H1 (cell line): ENCODE results near the gene SLX9. TPM values are rescaled to one million over a fixed set of nuclear protein-coding genes. Genes with fewer than 3 reads are reported as not detected.

Experiments
- CTCF ChIA-PET: fragments of 300-600 bp; sonication (Branson Sonifier 250); formaldehyde crosslinking; loops from one replicate; lab custom pipeline; 2021; ENCODE audit not compliant: partially characterized antibody; lab: Charles Lee
- POLR2A ChIA-PET: fragments of 300-600 bp; sonication (Branson Sonifier 250); formaldehyde crosslinking; loops from one replicate; lab custom pipeline; 2021; ENCODE audit warnings: inconsistent platforms; ENCODE audit not compliant: partially characterized antibody; lab: Charles Lee
- DNase-seq, 2 experiments: peaks; one replicate each; pipeline versions ENCODE4 v3.0.0 to v3.0.0-alpha.2; 2010 to 2022; ENCODE audit warnings: low spot score in 2 of 2, low read depth in 1 of 2, mixed read lengths in 1 of 2
- FAIRE-seq: peaks from 2 replicates; lab custom pipeline; 2011; peaks lifted over from hg19 to GRCh38; lab: Jason Lieb, UNC
- H2AFZ ChIP-seq: 2 replicates; pipeline ENCODE4 v1.8.1; 2012; ENCODE audit warnings: low read length, inconsistent platforms
- H2AK5ac ChIP-seq: 2 replicates; pipeline ENCODE4 v1.6.1; 2013; ENCODE audit warnings: low read depth, low read length
- H2BK120ac ChIP-seq: replicated peaks from 2 replicates; pipeline ENCODE3; 2013; ENCODE audit warnings: low read depth, low read length, inconsistent platforms
- H2BK12ac ChIP-seq: 2 replicates; pipeline ENCODE4 v1.6.1; 2013; ENCODE audit warnings: low read depth, low read length
- H2BK15ac ChIP-seq: 2 replicates; pipeline ENCODE4 v1.6.1; 2013; ENCODE audit warnings: low read length
- H2BK20ac ChIP-seq: 2 replicates; pipeline ENCODE4 v1.6.1; 2013; ENCODE audit warnings: low read length
- H2BK5ac ChIP-seq: 2 replicates; pipeline ENCODE4 v1.6.1; 2013; ENCODE audit warnings: low read depth, low read length
- H3K14ac ChIP-seq: 2 replicates; pipeline ENCODE4 v1.6.1; 2013; ENCODE audit warnings: inconsistent platforms; ENCODE audit not compliant: insufficient read length
- H3K18ac ChIP-seq: 2 replicates; pipeline ENCODE4 v1.6.1; 2013; ENCODE audit warnings: low read length; ENCODE audit errors: extremely low read depth
- H3K23ac ChIP-seq: 2 replicates; pipeline ENCODE4 v1.6.1; 2013; ENCODE audit warnings: inconsistent platforms; ENCODE audit not compliant: insufficient read length
- H3K23me2 ChIP-seq: 2 replicates; pipeline ENCODE4 v1.6.1; 2013; ENCODE audit warnings: low read depth, low read length
- H3K27ac ChIP-seq: 2 replicates; pipeline ENCODE4 v1.6.1; 2011; ENCODE audit warnings: low read depth, low read length, inconsistent platforms
- H3K27me3 ChIP-seq, 4 experiments: replicated peaks in 1 of 4; 1 replicate in 1 of 4; 2 replicates in 3 of 4; pipeline versions ENCODE4 v1.6.1 to v1.8.1; 2011 to 2013; ENCODE audit warnings: low read length in 3 of 4, mild to moderate bottlenecking in 3 of 4, inconsistent platforms in 2 of 4, mixed read lengths in 2 of 4, moderate library complexity in 1 of 4; ENCODE audit not compliant: control insufficient read depth in 3 of 4, insufficient read depth in 3 of 4; ENCODE audit errors: extremely low read depth in 1 of 4
- H3K36me3 ChIP-seq, 4 experiments: 2 replicates each; pipeline versions ENCODE4 v1.6.1 to v1.8.1; 2011 to 2013; ENCODE audit warnings: mild to moderate bottlenecking in 4 of 4, low read length in 3 of 4, moderate library complexity in 2 of 4, control low read depth in 1 of 4, inconsistent platforms in 1 of 4; ENCODE audit not compliant: insufficient read depth in 4 of 4, control insufficient read depth in 2 of 4
- H3K4ac ChIP-seq: replicated peaks from 2 replicates; pipeline ENCODE3; 2013; ENCODE audit warnings: low read length, low read depth, mixed read lengths, inconsistent platforms; ENCODE audit not compliant: insufficient read length
- H3K4me1 ChIP-seq, 4 experiments: replicated peaks in 1 of 4; 1 replicate in 1 of 4; 2 replicates in 3 of 4; pipeline versions ENCODE4 v1.6.1 to v1.8.1; 2011 to 2013; ENCODE audit warnings: low read length in 3 of 4, inconsistent platforms in 2 of 4, mixed read lengths in 1 of 4; ENCODE audit not compliant: insufficient read depth in 4 of 4, control insufficient read depth in 3 of 4
- H3K4me2 ChIP-seq, 2 experiments: 2 replicates each; pipeline versions ENCODE4 v1.6.1 to v1.8.1; 2011 to 2013; ENCODE audit warnings: low read depth in 2 of 2, low read length in 2 of 2, control low read depth in 1 of 2, inconsistent platforms in 1 of 2, mild to moderate bottlenecking in 1 of 2; ENCODE audit not compliant: insufficient read depth in 1 of 2
- H3K4me3 ChIP-seq, 4 experiments: fragments of 200-600, 300-600 bp in 1 of 4; sonication (generic), shearing (Covaris generic), sonication (Bioruptor Twin) in 1 of 4; 2 replicates each; pipeline versions ENCODE4 v1.5.1 to v1.8.1; 2011 to 2016; ENCODE audit warnings: low read length in 4 of 4, low read depth in 3 of 4, control low read depth in 2 of 4, inconsistent platforms in 2 of 4, mild to moderate bottlenecking in 2 of 4, mixed read lengths in 1 of 4, moderate library complexity in 1 of 4; ENCODE audit not compliant: insufficient read depth in 2 of 4; ENCODE audit errors: extremely low read depth in 1 of 4
- H3K56ac ChIP-seq: replicated peaks from 2 replicates; pipeline ENCODE3; 2013; ENCODE audit warnings: low read depth, mild to moderate bottlenecking, mixed read lengths, low read length, inconsistent platforms; ENCODE audit not compliant: insufficient read length
- H3K79me1 ChIP-seq: 2 replicates; pipeline ENCODE4 v1.6.1; 2013; ENCODE audit warnings: low read depth, low read length, control low read depth
- H3K79me2 ChIP-seq, 2 experiments: 2 replicates each; pipeline versions ENCODE4 v1.6.1 to v1.8.1; 2012 to 2013; ENCODE audit warnings: low read length in 2 of 2, mild to moderate bottlenecking in 2 of 2, inconsistent platforms in 1 of 2; ENCODE audit not compliant: insufficient read depth in 2 of 2, control insufficient read depth in 1 of 2
- H3K9ac ChIP-seq, 4 experiments: replicated peaks in 1 of 4; 1 replicate in 1 of 4; 2 replicates in 3 of 4; pipeline versions ENCODE4 v1.6.1 to v1.8.1; 2011 to 2013; ENCODE audit warnings: low read depth in 3 of 4, low read length in 3 of 4, control low read depth in 2 of 4, mild to moderate bottlenecking in 2 of 4, moderate library complexity in 2 of 4, inconsistent platforms in 1 of 4; ENCODE audit errors: extremely low read depth in 1 of 4
- H3K9me3 ChIP-seq, 2 experiments: 2 replicates each; pipeline versions ENCODE4 v1.6.1 to v1.8.1; 2012 to 2013; ENCODE audit warnings: mild to moderate bottlenecking in 2 of 2, moderate library complexity in 2 of 2, control low read depth in 1 of 2, inconsistent platforms in 1 of 2, low read depth in 1 of 2, low read length in 1 of 2, mixed read lengths in 1 of 2; ENCODE audit not compliant: insufficient read depth in 2 of 2
- H4K20me1 ChIP-seq, 2 experiments: replicated peaks in 1 of 2; 2 replicates each; pipeline versions ENCODE3 to v1.8.1; 2011 to 2013; ENCODE audit warnings: inconsistent platforms in 2 of 2, low read length in 2 of 2, mild to moderate bottlenecking in 1 of 2; ENCODE audit not compliant: insufficient read depth in 2 of 2, control insufficient read depth in 1 of 2
- H4K5ac ChIP-seq: 2 replicates; pipeline ENCODE4 v1.6.1; 2013; ENCODE audit warnings: low read length, low read depth, mixed read lengths, inconsistent platforms; ENCODE audit not compliant: insufficient read length
- H4K8ac ChIP-seq: 2 replicates; pipeline ENCODE4 v1.8.0; 2013; ENCODE audit warnings: mild to moderate bottlenecking, moderate library complexity, low read length, inconsistent platforms; ENCODE audit not compliant: insufficient read depth; ENCODE audit errors: extremely low read depth
- H4K91ac ChIP-seq: replicated peaks from 2 replicates; pipeline ENCODE3; 2013; ENCODE audit warnings: low read length, mixed read lengths, inconsistent platforms; ENCODE audit not compliant: insufficient read length
- KDM1A ChIP-seq: fragments of 200-600, 300-600 bp; sonication (generic); IDR thresholded peaks from 2 replicates; pipeline ENCODE4 v1.7.1; 2016; ENCODE audit warnings: mild to moderate bottlenecking, low read length, borderline replicate concordance
- SRF ChIP-seq: IDR thresholded peaks from 2 replicates; pipeline ENCODE4 v1.6.1; 2011; ENCODE audit warnings: mild to moderate bottlenecking, low read depth, low read length, moderate library complexity
- WGBS, 2 experiments: shearing (Covaris generic) in 1 of 2; methylation state at CpG; one replicate each; pipeline versions ENCODE4 v1.1.6 to v1.1.7; 2013 to 2015; ENCODE audit warnings: low lambda C conversion rate in 2 of 2, mixed read lengths in 2 of 2, inconsistent platforms in 1 of 2, low coverage in 1 of 2, missing lambda C conversion rate in 1 of 2; ENCODE audit not compliant: insufficient replicate concordance in 2 of 2, insufficient coverage in 1 of 2, insufficient read length in 1 of 2; ENCODE audit errors: extremely low coverage in 1 of 2, missing lambda C conversion rate in 1 of 2; 5-methylcytosine and 5-hydroxymethylcytosine counted together
- polyA plus RNA-seq, 7 experiments: library from polyadenylated mRNA; depleted of rRNA in 3 of 7; stranded (reverse) in 5 of 7; unstranded in 2 of 7; fragments of >200 nt in 5 of 7; fragments of 200-250 nt in 2 of 7; gene quantifications; 1 replicate in 5 of 7; 2 replicates in 1 of 7; 4 replicates in 1 of 7; pipeline versions ENCODE4 v1.2.1 to v1.2.3, GENCODE V29; 2011 to 2013; ENCODE audit warnings: missing spikeins in 2 of 7, mixed read lengths in 2 of 7
- total RNA-seq: library from RNA; stranded (reverse); fragmentation: NEBNext Ultra II Directional; extraction: Animal tissue kit (Norgen Biotek cat#: 25700); gene quantifications from 2 replicates; pipeline ENCODE4 v1.2.1, GENCODE V29; 2021

The SLX9 gene
- total and polyA plus RNA-seq, 2 of the 8 experiments (the other 6 are each of a cell fraction or from before 2014, with no cell fraction given): 17.7 to 57.3 TPM

- no peak overlapping the region for H3K9ac ChIP-seq
- no peak overlapping the region for H3K23ac ChIP-seq
- H2BK20ac ChIP-seq: no peak overlapping the region
- POLR2A ChIA-PET: no interaction called here
- H4K8ac ChIP-seq: no peak overlapping the region
- H3K9me3 ChIP-seq: no peaks in the 10 kb centered on the region
- H3K79me1 ChIP-seq: no peaks in the 10 kb centered on the region
- H4K91ac ChIP-seq: no peak overlapping the region
- no peak overlapping the region for H2BK120ac ChIP-seq
- FAIRE-seq: no peak
- no peaks in the 10 kb centered on the region for H3K36me3 ChIP-seq
- H4K20me1 ChIP-seq: peaks cover 0 to 4% of the 10 kb centered on the region in 2 experiments
- peaks cover under 1% of the 10 kb centered on the region; the same call in 1 of the 2 replicates for H3K23me2 ChIP-seq
- peaks cover 0 to 3% (median 0%) of the 10 kb centered on the region in 4 experiments; a peak in 1 of 7 replicates for H3K4me1 ChIP-seq
- H2BK15ac ChIP-seq: no peak overlapping the region
- no peak overlapping the region for H3K4ac ChIP-seq
- no peaks in the 10 kb centered on the region; a peak in 3 of 7 replicates for H3K27me3 ChIP-seq
- no peak overlapping the region for H3K14ac ChIP-seq
- H3K4me2 ChIP-seq: no peak overlapping the region
- H3K27ac ChIP-seq: no peak overlapping the region
- no peak overlapping the region for H2BK12ac ChIP-seq
- H3K4me3 ChIP-seq: no peak overlapping the region
- CTCF ChIA-PET: interaction anchor here (0.8 to 4.7 kb wide), 8 partner anchors 11 to 349 kb away, joined by 3 to 29 read pairs (median 7); no protein-coding TSS in a partner anchor
- H3K18ac ChIP-seq: no peak overlapping the region; the same call in 1 of the 2 replicates
- no peak overlapping the region for H2AFZ ChIP-seq
- DNase-seq: no peak
- peak overlapping the region; percentile 24; the same call in 1 of the 2 replicates for H2BK5ac ChIP-seq
- WGBS, 2 experiments: 80% methylated on average over 20 of the region's 20 CpGs; no CpG with 5 or more reads in 1 of the 2 experiments
- H4K5ac ChIP-seq: no peak overlapping the region
- TF ChIP-seq SRF (no peak), KDM1A (no peak)
- H2AK5ac ChIP-seq: no peak overlapping the region
- H3K56ac ChIP-seq: no peak overlapping the region
- no peaks in the 10 kb centered on the region for H3K79me2 ChIP-seq
Observed at GRCh38 chr21:44988607-44989536, 49.0 kb downstream of the SLX9 start.
